ENCODE results near the gene TUBB4B.

DNA sequence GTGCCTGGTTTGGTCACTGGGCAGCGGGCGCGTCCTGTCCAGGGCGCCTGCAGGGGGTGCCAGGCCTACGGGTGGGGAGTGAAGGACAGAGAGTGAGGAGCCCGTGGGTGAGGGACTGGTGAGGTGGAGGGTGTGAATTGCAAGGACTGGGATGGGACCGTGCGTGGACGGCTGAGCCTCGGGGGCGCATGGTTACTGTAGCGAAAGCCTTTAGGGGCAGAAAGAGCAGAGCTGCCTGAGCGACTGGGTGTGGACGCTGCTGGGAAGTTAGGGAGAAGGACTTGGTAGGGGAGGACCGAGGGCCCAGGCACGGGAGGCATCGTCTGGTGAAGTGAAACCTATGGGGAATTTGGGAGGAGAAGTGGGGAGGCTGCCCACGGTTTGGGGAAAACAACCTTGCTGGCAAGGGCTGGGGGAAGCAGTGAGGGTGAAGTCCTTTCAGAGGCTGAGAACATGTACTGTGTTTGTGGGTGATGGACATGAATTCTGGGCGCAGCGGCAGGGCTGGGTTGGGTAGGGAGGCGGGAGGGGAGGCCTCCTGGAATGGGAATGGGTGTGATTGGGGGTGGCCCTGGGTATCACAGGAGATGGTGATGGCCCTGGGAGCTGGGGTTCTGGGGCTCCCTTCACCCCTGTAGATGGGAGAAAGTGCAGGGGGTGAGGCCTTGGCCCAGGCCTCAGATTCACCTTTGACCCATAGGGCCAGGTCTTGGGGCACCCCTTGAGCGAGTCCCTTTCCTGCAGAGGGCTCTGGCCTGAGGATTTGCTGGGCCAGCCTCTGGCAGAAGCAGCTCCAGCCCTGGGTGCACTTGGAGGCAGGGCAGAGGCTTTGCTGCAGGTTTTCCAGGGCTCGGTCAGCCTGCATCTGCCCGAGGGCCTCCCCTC lies 34.7 kb downstream of the TUBB4B start:
- no peak for TF ChIP-seq EZH2 (IDR thresholded peaks at IDR 0.05; ENCODE audit: borderline replicate concordance, low read depth, low read length, severe bottlenecking)
- TF ChIP-seq, protein P1, sequence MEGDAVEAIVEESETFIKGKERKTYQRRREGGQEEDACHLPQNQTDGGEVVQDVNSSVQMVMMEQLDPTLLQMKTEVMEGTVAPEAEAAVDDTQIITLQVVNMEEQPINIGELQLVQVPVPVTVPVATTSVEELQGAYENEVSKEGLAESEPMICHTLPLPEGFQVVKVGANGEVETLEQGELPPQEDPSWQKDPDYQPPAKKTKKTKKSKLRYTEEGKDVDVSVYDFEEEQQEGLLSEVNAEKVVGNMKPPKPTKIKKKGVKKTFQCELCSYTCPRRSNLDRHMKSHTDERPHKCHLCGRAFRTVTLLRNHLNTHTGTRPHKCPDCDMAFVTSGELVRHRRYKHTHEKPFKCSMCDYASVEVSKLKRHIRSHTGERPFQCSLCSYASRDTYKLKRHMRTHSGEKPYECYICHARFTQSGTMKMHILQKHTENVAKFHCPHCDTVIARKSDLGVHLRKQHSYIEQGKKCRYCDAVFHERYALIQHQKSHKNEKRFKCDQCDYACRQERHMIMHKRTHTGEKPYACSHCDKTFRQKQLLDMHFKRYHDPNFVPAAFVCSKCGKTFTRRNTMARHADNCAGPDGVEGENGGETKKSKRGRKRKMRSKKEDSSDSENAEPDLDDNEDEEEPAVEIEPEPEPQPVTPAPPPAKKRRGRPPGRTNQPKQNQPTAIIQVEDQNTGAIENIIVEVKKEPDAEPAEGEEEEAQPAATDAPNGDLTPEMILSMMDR (IDR thresholded peaks at IDR 0.05; ENCODE audit: borderline replicate concordance, extremely low read depth, low read length, poor library complexity, severe bottlenecking) = no peak

Data from DND-41 (cell line).